ENCODE data around the gene KLHL36.

KLHL36 gene

DNA sequence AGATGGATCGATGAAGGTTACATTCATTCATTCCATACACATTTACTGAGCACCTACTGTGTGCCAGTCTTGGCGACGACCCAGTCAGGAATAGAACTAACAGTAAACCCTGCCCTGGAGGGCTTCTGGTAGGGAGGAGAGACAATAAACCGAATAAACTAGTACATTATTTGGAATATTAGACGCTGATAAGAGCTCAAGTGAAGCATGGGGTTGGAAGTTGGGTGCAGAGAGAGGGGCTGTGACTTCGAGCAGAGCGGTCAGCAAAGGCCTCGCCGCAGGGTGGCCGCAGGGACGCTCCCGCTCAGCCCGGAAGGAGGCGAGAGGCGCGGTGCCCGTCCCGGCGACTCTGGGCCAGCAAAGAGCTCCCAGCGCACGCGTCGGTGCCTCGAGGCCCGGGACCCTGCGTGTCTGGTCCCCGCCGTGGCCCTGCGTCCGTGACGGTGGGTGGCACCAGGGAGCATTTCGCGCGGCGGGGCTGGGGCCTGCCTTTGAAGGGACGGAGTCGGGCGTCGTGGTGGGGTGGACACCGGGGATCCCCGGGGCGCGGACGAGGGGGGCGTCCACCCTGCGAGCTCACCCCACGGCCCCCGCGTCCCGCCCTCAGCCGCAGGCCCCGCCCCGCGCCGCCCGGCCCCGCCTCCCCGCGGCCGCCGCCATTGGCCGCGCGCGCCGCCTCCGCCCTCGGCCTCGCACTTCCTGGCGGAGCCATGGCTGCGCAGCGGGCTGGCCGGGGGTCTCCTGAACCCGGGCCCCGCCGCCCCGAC, at the start of gene KLHL36:
Gene KLHL36, plus strand, starts transcription at position 684 of the 767 bp plus-strand sequence. CDS start 2,357 bp downstream, outside the sequence.
- DNase-seq = peak; percentile 57

DNA sequence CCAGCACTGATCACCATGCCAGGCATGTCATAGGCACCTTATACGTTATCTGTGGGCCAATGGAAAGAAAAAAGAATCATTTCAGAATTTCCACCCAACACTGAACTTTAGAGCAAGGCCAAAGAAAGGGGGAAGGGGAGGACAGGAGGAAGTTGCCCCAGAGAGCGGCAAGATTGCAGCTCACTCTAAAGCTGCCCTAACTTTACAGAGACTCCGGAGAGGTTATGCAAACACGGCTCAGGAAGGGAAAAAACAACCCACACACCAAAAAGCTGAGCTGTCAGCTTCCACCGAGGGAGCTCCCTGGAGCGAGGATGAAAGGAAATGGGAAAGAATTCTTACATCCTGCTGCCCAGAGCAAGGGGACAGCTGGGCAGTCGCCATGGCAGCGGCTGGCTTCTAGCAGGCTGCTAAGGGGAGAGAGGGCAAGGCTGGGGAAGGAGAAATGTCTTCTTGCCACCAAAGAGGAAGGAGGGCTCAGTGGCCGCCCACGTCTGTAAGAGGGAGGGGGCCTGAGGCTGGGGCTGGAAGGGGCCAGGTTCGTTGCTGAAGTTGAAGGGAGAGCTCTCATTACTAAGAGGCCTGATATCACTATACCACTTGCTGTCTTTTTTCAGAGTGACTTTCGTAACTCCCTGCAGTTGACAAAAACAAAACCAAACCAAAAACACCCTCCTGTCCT, 48.6 kb upstream of the KLHL36 start:
- no peak for DNase-seq

GRCh38 chr16:84600343-84601229, 47.7 kb upstream of the KLHL36 start:
- no peak for DNase-seq

- no peak for DNase-seq
Observed at GRCh38 chr16:84603140-84603816, 45.0 kb upstream of the KLHL36 start.

DNA sequence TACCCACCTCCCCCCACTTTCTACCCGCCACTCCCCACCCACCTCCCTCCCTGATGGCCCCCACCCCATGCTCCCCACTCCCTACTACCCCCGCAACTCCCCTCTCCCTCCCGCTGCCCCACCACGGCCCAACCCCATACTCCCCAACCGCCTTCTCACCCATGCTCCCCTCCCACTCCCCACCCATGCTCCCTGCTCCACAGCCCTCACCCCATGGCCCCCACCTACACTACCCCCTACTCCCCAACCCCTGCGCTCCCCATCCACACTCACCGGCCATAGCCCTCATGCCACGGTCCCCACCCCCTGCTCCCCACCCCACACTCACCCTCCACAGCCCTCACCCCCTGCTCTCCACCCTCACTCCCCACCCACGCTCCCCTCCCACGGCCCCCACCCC, 44.4 kb upstream of the KLHL36 start:
- no peak for DNase-seq

DNA sequence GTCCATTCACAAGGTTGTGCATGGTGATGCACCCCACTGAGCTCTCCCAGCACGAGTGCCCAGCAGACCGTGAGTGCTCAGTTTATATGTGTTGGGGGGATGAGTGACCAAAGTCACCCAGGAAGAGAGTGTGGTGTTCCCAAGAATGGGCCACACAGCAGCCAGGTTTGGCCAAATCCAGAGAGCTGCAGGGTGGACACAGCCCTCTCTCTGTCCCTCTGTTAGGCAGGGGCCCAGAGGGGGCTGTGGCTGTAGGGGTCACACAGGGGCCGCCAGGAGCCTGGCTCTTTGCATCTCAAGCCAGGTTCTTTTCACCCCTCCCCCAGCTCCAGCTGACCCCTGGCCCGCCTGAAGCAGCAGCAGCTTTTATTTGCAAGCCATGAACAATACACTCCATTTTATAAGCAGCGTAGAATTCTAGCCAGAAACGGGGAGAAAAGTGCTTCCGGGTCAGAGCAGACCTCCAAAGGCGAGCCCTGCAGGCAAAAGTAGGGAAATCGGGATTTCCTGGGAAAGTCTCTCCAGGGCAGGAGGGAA, 43.8 kb upstream of the KLHL36 start:
- DNase-seq = no peak

DNA sequence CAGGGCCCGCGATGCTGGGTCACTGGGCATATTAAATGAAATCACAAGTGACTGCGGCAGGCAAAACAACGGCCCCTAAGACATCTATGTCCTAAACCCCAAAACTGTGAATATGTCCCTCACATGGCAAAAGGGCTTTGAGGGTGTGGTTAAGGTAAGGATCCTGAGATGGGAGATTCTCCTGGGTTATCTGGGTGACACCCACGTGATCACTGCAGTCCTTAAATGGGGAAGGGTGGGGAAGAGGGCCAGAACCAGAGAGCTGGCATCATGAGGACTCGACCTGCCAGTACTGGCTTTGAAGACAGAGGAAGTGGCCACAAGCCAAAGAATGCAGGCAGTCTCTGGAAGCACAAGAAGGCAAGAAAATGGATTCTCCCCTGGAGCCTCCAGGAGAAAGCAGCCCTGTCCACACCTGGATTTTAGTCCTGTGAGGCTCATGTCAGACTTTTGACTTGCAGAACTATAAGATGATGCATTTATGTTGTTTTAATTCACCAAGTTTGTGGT, 42.9 kb upstream of the KLHL36 start:
- no peak for DNase-seq

GRCh38 chr16:84606081-84606875, 42.0 kb upstream of the KLHL36 start:
- DNase-seq = no peak

GRCh38 chr16:84607061-84607460, 41.2 kb upstream of the KLHL36 start:
- no peak for DNase-seq

- DNase-seq = peak; percentile 29
Observed at GRCh38 chr16:84607694-84608093, 40.6 kb upstream of the KLHL36 start.

DNA sequence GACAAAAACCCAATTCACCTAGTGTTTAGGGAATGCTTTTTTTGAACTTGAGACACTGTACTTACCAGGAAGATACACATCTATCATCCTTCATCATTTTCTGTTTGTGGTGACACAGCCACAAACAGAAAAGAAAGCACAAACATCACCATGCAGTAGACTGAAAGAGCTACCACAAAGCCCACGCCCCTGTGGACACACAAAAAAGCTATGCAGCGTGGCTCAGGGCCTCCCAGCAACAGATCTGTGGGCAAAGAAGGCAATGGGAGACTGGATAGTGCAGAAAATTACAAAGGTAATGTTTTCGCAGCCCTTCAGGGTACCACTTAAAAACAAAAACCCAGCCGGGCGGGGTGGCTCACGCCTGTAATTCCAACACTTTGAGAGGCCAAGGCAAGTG, 40.0 kb upstream of the KLHL36 start:
- no peak for DNase-seq

- no peak for DNase-seq
Observed at GRCh38 chr16:84609563-84610177, 38.6 kb upstream of the KLHL36 start.

- DNase-seq = no peak
Observed at GRCh38 chr16:84610376-84610775, 37.9 kb upstream of the KLHL36 start.

- no peak for DNase-seq
Observed at GRCh38 chr16:84611041-84611440, 37.3 kb upstream of the KLHL36 start.

DNA sequence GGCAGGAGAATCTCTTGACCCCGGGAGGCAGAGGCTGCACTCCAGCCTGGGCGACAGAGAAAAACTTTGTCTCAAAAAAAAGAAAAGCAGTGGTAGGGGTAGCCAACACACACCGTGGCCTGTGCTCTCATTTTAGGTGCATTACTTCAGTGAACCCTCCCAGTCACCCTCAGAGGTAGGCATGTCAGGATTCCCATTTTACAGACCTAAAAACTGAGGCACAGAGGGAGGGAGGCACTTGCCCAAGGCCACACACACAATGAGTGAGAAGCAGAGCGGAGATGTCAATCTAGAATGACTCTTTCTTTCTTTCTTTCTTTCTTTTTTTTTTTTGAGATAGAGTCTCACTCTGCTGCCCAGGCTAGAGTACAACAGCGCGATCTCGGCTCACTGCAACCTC, 35.6 kb upstream of the KLHL36 start:
- DNase-seq = no peak

- no peak for DNase-seq
Observed at GRCh38 chr16:84613408-84614072, 34.8 kb upstream of the KLHL36 start.

DNA sequence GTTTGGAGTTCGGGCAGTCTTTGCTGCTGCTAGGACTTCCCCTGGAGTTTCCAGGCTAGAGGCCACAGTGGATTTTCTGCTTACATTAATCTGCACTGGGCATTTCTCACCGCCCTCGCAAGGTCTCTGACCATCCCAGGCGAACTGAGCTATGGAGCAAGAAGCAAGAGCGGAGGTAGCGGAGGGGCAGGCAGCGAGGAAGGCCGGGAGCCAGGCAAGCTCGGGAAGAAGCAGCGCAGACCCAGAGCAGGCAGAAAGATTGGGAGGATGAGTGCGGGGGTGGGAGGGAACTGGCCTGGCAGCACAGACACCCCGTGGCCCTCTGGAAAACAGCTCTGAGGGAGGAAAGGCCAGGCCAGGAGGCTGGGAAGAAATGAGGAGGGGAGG, 34.2 kb upstream of the KLHL36 start:
- no peak for DNase-seq

DNA sequence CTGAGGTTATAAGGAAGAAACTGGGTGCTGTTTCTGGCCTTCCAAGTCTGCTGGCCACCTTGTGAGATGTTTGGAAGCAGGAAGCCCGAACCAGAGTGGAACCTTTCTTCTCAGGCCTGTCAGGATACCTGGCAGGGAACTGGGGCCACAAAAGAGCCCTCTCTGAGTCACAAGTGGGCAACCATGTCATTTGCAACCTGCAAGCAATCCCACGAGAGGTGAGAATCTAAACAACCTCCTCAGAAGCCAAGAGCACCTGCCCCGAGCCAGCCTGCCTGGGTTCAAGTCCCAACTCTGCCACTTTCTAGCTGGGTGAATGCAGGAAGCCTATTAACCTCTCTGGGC, 33.7 kb upstream of the KLHL36 start:
- no peak for DNase-seq

DNA sequence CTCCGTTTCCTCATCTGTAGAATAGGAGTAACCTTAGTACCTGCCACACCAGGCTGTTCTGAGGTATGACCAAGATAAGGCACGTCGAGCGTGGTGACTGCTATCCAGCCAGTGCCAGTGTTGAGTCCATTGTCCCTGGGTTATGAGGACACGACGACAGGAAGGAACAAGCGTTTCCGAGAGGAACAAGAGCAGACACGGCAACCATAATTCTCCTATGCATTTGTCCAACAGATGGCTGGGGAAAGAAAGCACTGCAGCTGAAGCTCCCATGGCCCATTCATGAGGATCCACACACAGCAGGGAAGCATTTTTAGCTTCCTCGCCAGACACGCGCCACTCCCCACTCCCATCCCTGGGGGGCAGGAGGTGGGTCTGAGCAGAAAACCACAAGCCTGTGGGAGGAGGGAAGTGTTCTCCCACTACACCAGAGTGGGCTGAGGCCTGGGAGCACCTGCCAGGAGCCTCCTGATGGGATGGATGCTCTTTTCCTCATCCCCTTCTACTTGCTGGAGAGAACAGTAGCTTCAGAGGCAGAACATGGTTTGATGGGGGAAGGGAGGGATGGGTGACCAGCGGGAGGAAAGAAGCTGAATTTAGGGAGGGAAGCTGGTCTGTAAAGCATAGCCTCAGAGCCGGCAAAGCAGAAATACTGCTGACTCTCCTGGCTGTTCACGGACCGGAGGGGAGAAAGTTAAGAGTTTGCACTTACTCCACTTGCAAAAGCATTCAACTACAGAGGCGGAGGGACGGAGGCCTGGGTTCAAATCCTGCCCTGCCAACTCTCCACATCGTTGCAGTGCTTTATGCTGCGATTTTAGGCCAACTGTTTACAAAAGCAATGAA, 33.1 kb upstream of the KLHL36 start:
- DNase-seq = no peak

GRCh38 chr16:84616515-84616914, 31.8 kb upstream of the KLHL36 start:
- DNase-seq = no peak
